Astrocyte (in vitro differentiated cells and primary cell): ENCODE data around the gene CACNA2D1. TPM values are rescaled to one million over a fixed set of nuclear protein-coding genes. Genes with fewer than 3 reads are reported as not detected.

Source experiments
- DNase-seq: peaks from one replicate; pipeline ENCODE4 v3.0.0-alpha.2; 2010; ENCODE audit warnings: low read depth
- FAIRE-seq: peaks from 2 replicates; lab custom pipeline; 2011; peaks lifted over from hg19 to GRCh38; lab: Jason Lieb, UNC
- H2AFZ ChIP-seq: 2 replicates; pipeline ENCODE4 v1.6.0; 2012; ENCODE audit warnings: low read depth, low read length, inconsistent platforms
- H3K27ac ChIP-seq: 2 replicates; pipeline ENCODE4 v1.5.1; 2011; ENCODE audit warnings: low read depth, low read length, inconsistent platforms
- H3K27me3 ChIP-seq: 2 replicates; pipeline ENCODE4 v1.6.0; 2011; ENCODE audit warnings: low read length, inconsistent platforms; ENCODE audit not compliant: insufficient read depth
- H3K36me3 ChIP-seq: 2 replicates; pipeline ENCODE4 v1.5.1; 2011; ENCODE audit warnings: low read length, inconsistent platforms; ENCODE audit not compliant: insufficient read depth
- H3K4me1 ChIP-seq: 2 replicates; pipeline ENCODE4 v1.5.1; 2011; ENCODE audit warnings: low read length, inconsistent platforms; ENCODE audit not compliant: insufficient read depth
- H3K4me2 ChIP-seq: 2 replicates; pipeline ENCODE4 v1.6.0; 2012; ENCODE audit warnings: low read length, inconsistent platforms
- H3K4me3 ChIP-seq: 2 replicates; pipeline ENCODE4 v1.5.1; 2011; ENCODE audit warnings: low read depth, mild to moderate bottlenecking, low read length, inconsistent platforms; ENCODE audit not compliant: insufficient read depth
- H3K79me2 ChIP-seq: 2 replicates; pipeline ENCODE4 v1.6.0; 2012; ENCODE audit warnings: mild to moderate bottlenecking, low read length, inconsistent platforms; ENCODE audit not compliant: insufficient read depth
- H3K9ac ChIP-seq: 2 replicates; pipeline ENCODE4 v1.6.0; 2012; ENCODE audit warnings: mild to moderate bottlenecking, low read length, inconsistent platforms
- H3K9me3 ChIP-seq: 2 replicates; pipeline ENCODE4 v1.5.1; 2012; ENCODE audit warnings: low read depth, mild to moderate bottlenecking, low read length, inconsistent platforms; ENCODE audit not compliant: insufficient read depth
- H4K20me1 ChIP-seq: 2 replicates; pipeline ENCODE4 v1.6.0; 2012; ENCODE audit warnings: low read length, inconsistent platforms; ENCODE audit not compliant: insufficient read depth
- H3K27ac Mint-ChIP-seq: one replicate; pipeline ENCODE4 v1.8.0; 2021; ENCODE audit warnings: mild to moderate bottlenecking, mixed read lengths; ENCODE audit not compliant: unreplicated experiment
- H3K27me3 Mint-ChIP-seq: one replicate; pipeline ENCODE4 v1.8.0; 2021; ENCODE audit warnings: low read depth, mixed read lengths; ENCODE audit not compliant: unreplicated experiment
- H3K36me3 Mint-ChIP-seq: one replicate; pipeline ENCODE4 v1.8.0; 2021; ENCODE audit warnings: low read depth, mixed read lengths; ENCODE audit not compliant: unreplicated experiment
- H3K4me1 Mint-ChIP-seq: one replicate; pipeline ENCODE4 v1.8.0; 2021; ENCODE audit warnings: low read depth, mixed read lengths; ENCODE audit not compliant: unreplicated experiment
- H3K4me3 Mint-ChIP-seq: one replicate; pipeline ENCODE4 v1.8.0; 2021; ENCODE audit warnings: mild to moderate bottlenecking, moderate library complexity, mixed read lengths; ENCODE audit not compliant: unreplicated experiment
- H3K9me3 Mint-ChIP-seq: one replicate; pipeline ENCODE4 v1.8.0; 2021; ENCODE audit warnings: mild to moderate bottlenecking, mixed read lengths; ENCODE audit not compliant: unreplicated experiment
- EZH2 ChIP-seq: IDR thresholded peaks from 2 replicates; pipeline ENCODE4 v1.6.1; 2012; ENCODE audit warnings: mild to moderate bottlenecking, low read length, inconsistent platforms; ENCODE audit not compliant: insufficient read depth
- total RNA-seq: library from RNA; stranded (reverse); gene quantifications from 2 replicates; pipeline ENCODE4 v1.2.1, GENCODE V29; 2021
- TF ChIP-seq, protein P1 (sequence below): IDR thresholded peaks from 2 replicates; pipeline ENCODE4 v1.5.1; 2011; ENCODE audit warnings: low read depth, mild to moderate bottlenecking, inconsistent platforms, low read length, moderate library complexity; ENCODE audit not compliant: insufficient read depth

The CACNA2D1 gene
- total RNA-seq, 1 donor from 2014 or later = 53.4 TPM

DNA sequence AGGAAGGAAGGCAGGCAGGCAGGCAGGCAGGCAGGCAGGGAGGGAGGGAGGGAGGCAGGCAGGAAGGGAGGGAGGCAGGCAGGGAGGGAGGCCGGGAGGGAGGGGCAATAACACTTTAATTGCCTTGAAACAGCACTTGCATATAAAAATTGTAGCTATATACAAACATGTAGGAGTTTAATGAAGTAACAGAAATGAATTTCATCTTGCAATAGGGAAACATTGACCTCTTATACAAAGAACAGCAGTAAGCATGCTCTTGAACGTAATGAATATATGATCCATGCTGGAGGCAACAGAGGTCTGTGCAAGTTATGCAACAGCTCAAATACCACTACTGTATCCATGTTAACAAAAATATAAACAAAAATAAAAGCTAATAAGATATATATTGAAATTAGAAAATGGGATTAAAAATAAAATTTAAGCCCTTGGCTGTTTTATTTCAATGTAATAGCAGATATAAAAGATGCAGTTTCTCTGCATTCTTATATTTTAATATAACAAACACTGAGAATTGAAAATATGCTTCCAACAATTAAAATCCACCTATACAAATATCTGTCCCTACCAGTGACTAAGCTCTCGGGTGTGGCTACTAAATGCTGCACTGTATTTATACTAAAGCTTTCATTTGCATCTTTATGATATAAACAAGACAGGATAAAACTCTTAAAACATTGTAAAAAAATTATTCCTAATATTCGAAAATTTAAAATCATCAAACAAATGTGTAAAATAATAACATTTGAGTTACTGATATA is 50.3 kb downstream of the CACNA2D1 start:
- Histone ChIP-seq H4K20me1 (peaks cover 25% of the 10 kb centered on the region), H3K4me2 (no peak overlapping the region), H3K4me1 (no peaks in the 10 kb centered on the region), H2AFZ (no peak overlapping the region), H3K27ac (no peak overlapping the region), H3K9ac (no peak overlapping the region), H3K4me3 (no peak overlapping the region), H3K36me3 (no peaks in the 10 kb centered on the region), H3K79me2 (peaks cover 17% of the 10 kb centered on the region), H3K27me3 (no peaks in the 10 kb centered on the region), H3K9me3 (peaks cover 4% of the 10 kb centered on the region)
- H3K9me3 Mint-ChIP-seq = no peaks in the 10 kb centered on the region
- peaks cover 12% of the 10 kb centered on the region for H3K4me1 Mint-ChIP-seq
- DNase-seq (no peak), FAIRE-seq (no peak)
- no peak overlapping the region for H3K4me3 Mint-ChIP-seq
- H3K27me3 Mint-ChIP-seq = no peaks in the 10 kb centered on the region
- no peak overlapping the region for H3K27ac Mint-ChIP-seq
- no peaks in the 10 kb centered on the region for H3K36me3 Mint-ChIP-seq
- no peak for TF ChIP-seq EZH2
- TF ChIP-seq, protein P1, sequence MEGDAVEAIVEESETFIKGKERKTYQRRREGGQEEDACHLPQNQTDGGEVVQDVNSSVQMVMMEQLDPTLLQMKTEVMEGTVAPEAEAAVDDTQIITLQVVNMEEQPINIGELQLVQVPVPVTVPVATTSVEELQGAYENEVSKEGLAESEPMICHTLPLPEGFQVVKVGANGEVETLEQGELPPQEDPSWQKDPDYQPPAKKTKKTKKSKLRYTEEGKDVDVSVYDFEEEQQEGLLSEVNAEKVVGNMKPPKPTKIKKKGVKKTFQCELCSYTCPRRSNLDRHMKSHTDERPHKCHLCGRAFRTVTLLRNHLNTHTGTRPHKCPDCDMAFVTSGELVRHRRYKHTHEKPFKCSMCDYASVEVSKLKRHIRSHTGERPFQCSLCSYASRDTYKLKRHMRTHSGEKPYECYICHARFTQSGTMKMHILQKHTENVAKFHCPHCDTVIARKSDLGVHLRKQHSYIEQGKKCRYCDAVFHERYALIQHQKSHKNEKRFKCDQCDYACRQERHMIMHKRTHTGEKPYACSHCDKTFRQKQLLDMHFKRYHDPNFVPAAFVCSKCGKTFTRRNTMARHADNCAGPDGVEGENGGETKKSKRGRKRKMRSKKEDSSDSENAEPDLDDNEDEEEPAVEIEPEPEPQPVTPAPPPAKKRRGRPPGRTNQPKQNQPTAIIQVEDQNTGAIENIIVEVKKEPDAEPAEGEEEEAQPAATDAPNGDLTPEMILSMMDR = no peak

DNA sequence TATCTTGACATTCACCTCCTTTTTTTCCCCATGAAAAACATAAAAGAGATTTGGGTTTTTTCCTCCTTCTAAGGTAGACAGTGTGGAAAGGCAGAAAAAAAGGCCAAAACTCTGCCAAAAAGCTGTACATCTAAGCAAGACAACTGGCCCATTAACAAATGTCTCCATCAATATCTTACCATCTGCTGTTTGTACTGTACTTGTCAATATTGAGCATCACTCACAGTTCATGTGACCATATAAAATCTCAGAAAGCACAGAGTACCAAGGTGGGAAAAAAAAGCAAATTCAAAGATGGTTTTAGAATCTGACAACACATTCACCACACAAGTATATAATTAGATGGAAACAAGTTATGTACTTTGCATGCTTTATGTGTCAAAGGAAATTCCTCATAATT is 52.6 kb downstream of the CACNA2D1 start:
- Mint-ChIP-seq H3K4me1 (peaks cover 4% of the 10 kb centered on the region), H3K27ac (no peak overlapping the region), H3K4me3 (no peak overlapping the region), H3K36me3 (no peaks in the 10 kb centered on the region), H3K9me3 (no peaks in the 10 kb centered on the region), H3K27me3 (no peaks in the 10 kb centered on the region)
- Histone ChIP-seq H3K36me3 (no peaks in the 10 kb centered on the region), H3K9me3 (peaks cover 4% of the 10 kb centered on the region), H2AFZ (no peak overlapping the region), H3K9ac (no peak overlapping the region), H3K4me2 (no peak overlapping the region), H4K20me1 (peaks cover 26% of the 10 kb centered on the region), H3K4me1 (no peaks in the 10 kb centered on the region), H3K79me2 (peaks cover 18% of the 10 kb centered on the region), H3K27me3 (no peaks in the 10 kb centered on the region), H3K27ac (no peak overlapping the region), H3K4me3 (no peak overlapping the region)
- FAIRE-seq (no peak), DNase-seq (no peak)
- TF ChIP-seq, protein P1 = no peak
- no peak for TF ChIP-seq EZH2

DNA sequence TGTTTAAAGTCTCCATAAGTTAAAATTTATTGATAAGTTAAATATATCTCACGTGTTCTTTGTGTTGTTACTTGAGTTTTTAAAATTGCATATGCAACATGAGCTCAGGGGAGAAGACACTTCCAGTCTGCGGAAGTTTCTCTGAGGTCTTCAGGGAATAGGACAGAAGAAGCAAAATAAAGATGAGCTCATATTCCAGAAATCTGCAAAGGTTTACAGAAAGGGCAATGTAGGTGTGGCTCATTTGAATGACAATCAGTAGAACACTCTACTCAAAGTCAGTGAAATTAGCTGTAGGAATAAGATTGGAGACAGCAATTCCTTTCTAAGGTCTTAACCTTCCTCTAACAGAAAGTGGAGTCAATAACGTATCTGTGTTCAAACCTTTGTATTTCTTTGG is 53.7 kb downstream of the CACNA2D1 start:
- no peak for DNase-seq
- Mint-ChIP-seq H3K36me3 (no peaks in the 10 kb centered on the region), H3K9me3 (no peaks in the 10 kb centered on the region), H3K4me1 (peaks cover 6% of the 10 kb centered on the region), H3K27me3 (no peaks in the 10 kb centered on the region), H3K4me3 (no peak overlapping the region), H3K27ac (no peak overlapping the region)
- peak; percentile 55 for FAIRE-seq
- H3K79me2 ChIP-seq = peaks cover 14% of the 10 kb centered on the region
- no peak overlapping the region for H3K4me2 ChIP-seq
- H3K36me3 ChIP-seq = no peaks in the 10 kb centered on the region
- no peaks in the 10 kb centered on the region for H3K27me3 ChIP-seq
- H3K9ac ChIP-seq = no peak overlapping the region
- no peak for TF ChIP-seq EZH2
- TF ChIP-seq, protein P1 = no peak
- H4K20me1 ChIP-seq = peaks cover 29% of the 10 kb centered on the region
- H3K9me3 ChIP-seq = peaks cover 4% of the 10 kb centered on the region
- H3K27ac ChIP-seq = no peak overlapping the region
- H2AFZ ChIP-seq = no peak overlapping the region
- no peak overlapping the region for H3K4me3 ChIP-seq
- H3K4me1 ChIP-seq = no peaks in the 10 kb centered on the region
